KOPT-K1 (cell line): ENCODE results near the gene ZBTB21.
"Not testable (repeated sequence)": the region's sequence is repeated elsewhere in the genome, so short reads cannot be mapped to it uniquely, and the experiment has no call there.

ENCODE experiments used
- H3K27ac ChIP-seq: fragments of 200-600 bp; sonication (generic); 2 replicates; pipeline ENCODE4 v1.5.1; 2016; ENCODE audit warnings: antibody characterized with exemption, mild to moderate bottlenecking, low read depth, low read length; ENCODE audit not compliant: poor library complexity, severe bottlenecking
- H3K36me3 ChIP-seq: fragments of 200-600 bp; sonication (generic); 2 replicates; pipeline ENCODE4 v1.5.1; 2017; ENCODE audit warnings: antibody characterized with exemption, mild to moderate bottlenecking, low read length, moderate library complexity; ENCODE audit not compliant: insufficient read depth
- H3K9me3 ChIP-seq: fragments of 200-600 bp; sonication (generic); 2 replicates; pipeline ENCODE4 v1.5.1; 2017; ENCODE audit warnings: antibody characterized with exemption, low read length, mild to moderate bottlenecking; ENCODE audit not compliant: insufficient read depth, poor library complexity, severe bottlenecking

Gene ZBTB21

DNA sequence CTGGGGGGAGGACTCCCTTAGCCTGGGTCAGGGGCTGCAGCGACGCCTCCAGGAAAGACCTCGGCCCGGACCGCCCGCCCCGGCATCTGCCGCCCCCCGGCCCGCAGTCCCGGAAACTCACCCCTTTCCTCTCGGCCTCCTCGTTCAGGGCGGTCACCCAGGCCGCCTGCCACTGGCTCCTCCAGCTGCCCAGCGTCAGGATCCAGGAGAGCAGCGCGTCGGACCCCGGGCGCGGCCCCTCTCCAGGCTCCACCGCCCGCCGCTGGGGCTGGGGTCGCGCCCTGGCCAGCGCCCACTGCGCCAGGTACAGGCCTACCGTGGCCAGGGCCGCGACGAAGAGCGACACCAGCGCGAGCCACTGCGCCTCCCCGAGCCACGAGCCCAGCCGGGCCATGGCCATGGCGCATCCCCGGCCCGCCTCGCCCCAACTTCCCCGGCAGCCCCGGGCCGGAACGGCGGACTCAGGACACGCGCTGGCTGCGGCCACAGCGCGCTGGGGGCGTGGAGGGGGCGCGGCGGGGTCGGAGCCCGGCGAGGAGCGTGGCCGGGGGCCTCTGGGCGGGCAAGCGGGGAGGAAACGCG, 56.8 kb downstream of the ZBTB21 start:
- Histone ChIP-seq H3K36me3 (no peaks in the 10 kb centered on the region), H3K27ac (no peak overlapping the region), H3K9me3 (no peaks in the 10 kb centered on the region)

DNA sequence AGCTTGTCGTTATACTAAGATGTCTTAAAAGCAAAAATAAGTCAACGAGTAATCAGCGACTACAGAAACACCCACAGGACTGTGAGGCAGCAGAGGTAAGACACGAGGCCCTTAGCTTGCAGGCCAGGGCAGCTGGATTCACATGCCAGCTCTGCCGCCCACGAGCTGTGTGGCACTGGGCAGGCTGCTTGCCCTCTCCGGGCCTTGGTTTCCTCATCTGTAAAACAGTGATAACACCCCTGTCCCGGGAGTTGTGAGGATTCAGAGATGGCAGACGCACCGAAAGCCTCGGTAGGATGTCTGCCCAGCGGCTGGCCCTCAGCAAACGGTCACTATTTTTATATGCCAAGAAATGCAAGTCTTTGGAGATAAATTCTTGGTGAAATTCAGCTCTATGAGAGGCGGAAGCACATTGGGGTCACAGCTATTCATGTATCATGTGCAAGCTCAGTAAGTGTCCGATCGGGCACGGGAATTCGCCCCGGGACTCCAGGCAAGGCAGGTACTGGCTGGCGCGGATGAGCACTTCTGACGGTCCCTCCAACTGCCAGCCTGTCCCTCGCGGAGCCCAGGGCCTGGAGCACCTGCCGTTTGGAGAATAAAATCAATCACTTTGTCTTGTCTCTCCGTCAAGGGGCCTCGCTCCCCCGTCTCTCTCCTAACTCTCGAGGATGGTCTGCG, 57.5 kb downstream of the ZBTB21 start:
- H3K27ac ChIP-seq = no peak overlapping the region
- no peaks in the 10 kb centered on the region for H3K36me3 ChIP-seq
- no peaks in the 10 kb centered on the region for H3K9me3 ChIP-seq

DNA sequence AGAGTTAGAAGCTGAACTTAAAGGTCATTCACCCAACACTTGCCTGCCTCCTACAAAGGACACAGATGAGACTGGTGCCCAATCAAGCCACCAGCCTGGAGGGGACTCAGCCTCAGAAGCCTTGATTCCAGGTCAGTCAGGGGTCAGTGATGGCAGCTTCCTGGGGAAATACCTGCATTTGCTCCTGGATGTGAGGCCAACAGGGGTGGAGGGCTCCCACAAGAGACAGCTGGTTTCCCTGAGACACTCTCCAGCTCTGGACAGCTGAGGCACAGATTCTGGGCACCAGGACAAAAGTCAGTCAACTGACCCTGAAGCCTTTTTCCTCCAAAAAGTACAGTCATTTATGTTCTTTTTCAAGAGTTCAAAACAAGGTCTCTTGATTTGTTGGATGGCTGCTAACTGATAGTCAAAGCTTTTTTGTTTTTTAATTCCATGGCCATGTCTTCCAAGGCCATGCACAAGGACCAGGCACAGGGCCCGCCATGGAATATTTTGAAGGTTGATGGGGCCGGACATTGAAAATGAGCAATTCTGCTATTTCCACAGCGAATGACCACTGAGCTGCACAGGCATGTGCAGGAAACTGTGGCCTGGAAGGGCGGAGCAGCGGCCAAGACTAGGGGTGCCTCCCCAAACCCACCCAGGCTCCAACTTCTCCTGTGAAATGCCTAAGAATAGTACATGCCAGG, 58.1 kb downstream of the ZBTB21 start:
- Histone ChIP-seq H3K36me3 (no peaks in the 10 kb centered on the region), H3K9me3 (no peaks in the 10 kb centered on the region), H3K27ac (no peak overlapping the region)

DNA sequence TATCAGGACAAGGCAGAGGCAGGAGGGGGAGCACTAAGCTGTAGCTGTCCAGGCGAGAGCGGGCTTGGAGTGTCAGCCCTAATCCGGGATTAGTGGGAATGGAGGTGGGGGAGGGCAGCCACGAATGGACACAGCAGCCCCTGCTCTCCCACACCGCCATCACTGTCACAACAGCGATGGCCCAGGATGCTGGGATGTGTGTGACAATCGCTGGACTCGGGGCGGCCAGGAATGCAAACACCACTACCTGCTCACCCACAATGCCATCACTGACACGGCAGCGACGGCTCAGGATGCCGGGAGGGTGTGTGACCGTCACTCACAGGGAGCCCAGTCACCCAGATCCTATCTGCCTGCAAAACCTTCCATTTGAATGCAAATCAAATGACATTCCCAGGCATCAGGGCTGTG, 59.2 kb downstream of the ZBTB21 start:
- H3K27ac ChIP-seq = no peak overlapping the region
- no peaks in the 10 kb centered on the region for H3K36me3 ChIP-seq
- H3K9me3 ChIP-seq = no peaks in the 10 kb centered on the region

DNA sequence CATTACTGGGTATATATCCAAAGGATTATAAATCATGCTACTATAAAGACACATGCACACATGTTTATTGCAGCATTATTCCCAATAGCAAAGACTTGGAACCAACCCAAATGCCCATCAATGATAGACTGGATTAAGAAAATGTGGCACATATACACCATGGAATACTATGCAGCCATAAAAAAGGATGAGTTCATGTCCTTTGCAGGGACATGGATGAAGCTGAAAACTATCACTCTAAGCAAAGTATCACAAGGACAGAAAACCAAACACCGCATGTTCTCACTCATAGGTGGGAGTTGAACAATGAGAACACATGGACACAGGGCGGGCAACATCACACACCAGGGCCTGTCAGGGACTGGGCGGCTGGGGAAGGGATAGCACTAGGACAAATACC, 60.5 kb downstream of the ZBTB21 start:
- H3K9me3 ChIP-seq, H3K27ac ChIP-seq, H3K36me3 ChIP-seq: not testable (repeated sequence)

DNA sequence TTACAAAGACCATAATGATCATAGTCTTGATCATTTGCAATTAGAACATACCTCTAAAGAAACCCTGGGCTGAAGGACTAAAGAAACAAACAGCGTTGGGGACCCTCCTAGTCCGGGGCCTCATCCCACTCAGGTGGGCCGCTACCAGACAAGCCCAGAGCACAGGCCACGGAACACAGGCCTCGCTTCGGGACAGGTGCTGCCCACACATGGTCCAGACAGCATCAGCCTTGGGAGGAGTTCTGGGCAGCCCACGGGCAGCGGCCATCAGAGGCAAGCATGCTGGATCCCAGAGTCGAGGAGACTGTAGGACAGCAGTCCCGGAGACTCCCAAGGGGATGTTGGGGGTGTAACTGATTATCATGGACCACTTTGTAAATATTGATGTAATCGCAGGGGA, 61.3 kb downstream of the ZBTB21 start:
- no peak overlapping the region for H3K27ac ChIP-seq

DNA sequence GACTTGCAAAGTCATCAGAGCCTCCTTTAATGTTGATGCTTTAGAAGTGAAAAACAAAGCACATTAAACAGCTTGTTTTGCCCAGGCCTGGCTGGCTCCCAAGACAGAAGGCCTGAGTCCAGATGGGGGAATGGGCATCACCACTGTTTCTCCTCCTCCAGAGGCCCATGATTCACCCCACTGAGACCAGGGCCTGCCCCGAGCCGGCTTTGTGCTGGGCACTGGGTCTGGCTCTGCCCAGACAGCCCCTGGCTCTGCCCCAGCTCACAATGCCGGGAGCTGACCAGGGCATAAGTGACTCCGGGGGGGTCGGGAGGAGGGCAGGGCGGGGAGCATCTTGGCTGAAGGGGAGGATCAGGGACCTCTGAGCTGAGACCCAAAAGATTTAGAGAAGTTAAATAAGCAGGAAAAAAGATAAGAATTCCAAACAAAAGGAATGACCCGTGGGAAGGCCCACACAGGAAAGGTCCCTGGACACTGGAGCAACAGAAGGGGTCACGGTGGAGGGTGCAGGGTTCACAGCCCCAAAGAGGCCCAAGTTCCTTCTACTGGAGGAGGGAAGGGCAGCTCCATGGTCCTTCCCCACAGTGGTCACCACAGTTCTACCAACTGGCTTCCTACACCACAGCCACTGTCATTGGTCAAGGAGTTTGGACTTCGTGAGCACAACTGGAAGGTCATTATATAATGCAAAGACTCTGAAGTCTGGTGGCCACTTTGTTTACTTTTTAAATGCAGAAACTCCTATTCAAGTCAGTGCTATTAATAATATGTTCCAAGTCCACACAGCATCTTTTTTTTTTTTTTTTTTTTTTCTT, 61.9 kb downstream of the ZBTB21 start:
- no peaks in the 10 kb centered on the region for H3K9me3 ChIP-seq
- no peaks in the 10 kb centered on the region for H3K36me3 ChIP-seq
- no peak overlapping the region for H3K27ac ChIP-seq

More for the DNA sequence above, 61.3 kb downstream of the ZBTB21 start:
- Histone ChIP-seq H3K9me3 (no peaks in the 10 kb centered on the region), H3K36me3 (no peaks in the 10 kb centered on the region)

DNA sequence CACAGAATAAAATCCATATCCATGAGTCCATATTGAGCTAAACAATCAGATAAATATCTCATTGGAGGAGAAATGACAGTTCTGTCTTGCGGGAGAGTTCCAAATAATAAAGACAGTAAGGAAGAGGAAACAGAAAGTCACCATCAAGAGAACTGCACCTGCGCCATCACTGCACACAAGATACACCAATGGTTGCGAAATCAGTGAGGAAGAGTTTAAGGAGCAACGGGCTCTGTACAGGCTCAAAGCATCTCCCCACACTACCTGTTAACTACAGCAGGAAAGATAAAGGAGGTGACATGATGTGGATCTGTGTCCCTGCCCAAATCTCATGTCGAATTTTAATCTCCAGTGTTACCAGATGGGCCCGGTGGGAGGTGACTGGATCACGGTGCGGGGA, 64.2 kb downstream of the ZBTB21 start:
- Histone ChIP-seq H3K36me3 (no peaks in the 10 kb centered on the region), H3K9me3 (no peaks in the 10 kb centered on the region), H3K27ac (no peak overlapping the region)

DNA sequence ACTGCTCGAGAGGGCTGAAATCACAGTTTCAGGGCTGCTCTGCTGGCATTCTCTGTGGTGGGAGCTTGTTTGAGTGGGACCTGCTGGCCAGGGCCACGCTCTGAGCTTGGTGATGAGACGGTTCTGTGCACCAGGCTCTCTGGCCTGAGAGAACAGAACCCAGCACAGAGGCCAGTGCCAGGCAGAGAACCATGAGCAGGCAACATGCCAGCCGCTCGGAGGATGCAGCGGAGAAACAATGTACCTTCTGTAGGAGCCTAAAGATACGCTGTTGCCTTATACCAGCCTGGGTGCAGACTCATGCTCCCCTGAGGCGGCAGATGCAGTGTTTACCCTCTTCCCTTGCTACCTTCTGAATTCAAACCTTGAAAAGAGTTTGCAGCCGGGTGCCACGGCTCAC, 66.3 kb downstream of the ZBTB21 start:
- Histone ChIP-seq H3K27ac (no peak overlapping the region), H3K9me3 (no peaks in the 10 kb centered on the region), H3K36me3 (no peaks in the 10 kb centered on the region)

DNA sequence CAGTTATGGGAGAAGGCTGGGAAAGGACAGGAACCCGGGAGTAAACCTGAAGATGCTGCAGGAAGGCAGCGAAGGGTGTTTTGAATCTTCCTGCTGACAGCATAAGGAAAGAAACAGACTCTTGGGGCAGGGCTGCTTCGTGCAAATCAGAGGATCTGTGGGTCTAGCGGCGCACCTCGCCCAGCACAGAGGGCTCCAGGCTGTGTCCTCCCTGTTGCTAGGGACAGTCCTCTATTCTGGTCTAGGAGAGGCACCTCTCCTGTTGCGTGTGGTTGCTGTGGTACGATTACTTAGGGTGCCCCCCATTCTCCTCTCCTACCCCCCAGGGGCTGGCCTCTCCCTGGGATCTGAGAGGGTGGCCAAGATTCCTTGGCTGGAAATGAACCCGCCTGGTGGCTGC, 67.7 kb downstream of the ZBTB21 start:
- no peaks in the 10 kb centered on the region for H3K36me3 ChIP-seq
- H3K27ac ChIP-seq = no peak overlapping the region
- H3K9me3 ChIP-seq = no peaks in the 10 kb centered on the region

DNA sequence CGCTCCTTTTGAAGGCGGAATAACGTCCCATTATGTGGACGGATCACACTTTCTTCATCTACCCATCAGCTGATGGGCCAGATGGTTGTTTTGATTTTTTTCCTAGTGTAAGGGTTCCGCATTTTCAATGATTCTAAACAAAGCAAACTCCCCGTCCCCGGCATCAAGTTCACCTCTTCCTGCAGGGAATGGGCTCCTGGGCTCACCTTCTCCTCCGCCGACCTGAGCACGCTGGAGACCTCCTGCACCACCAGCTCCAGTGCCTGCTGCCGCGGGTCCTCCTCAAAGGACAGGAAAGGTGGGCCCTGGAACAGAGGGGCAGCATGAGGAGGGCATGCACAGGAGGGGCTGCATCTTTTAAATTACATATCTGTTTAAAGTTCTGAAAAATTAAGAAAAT, 68.2 kb downstream of the ZBTB21 start:
- Histone ChIP-seq H3K9me3 (no peaks in the 10 kb centered on the region), H3K27ac (no peak overlapping the region), H3K36me3 (no peaks in the 10 kb centered on the region)

DNA sequence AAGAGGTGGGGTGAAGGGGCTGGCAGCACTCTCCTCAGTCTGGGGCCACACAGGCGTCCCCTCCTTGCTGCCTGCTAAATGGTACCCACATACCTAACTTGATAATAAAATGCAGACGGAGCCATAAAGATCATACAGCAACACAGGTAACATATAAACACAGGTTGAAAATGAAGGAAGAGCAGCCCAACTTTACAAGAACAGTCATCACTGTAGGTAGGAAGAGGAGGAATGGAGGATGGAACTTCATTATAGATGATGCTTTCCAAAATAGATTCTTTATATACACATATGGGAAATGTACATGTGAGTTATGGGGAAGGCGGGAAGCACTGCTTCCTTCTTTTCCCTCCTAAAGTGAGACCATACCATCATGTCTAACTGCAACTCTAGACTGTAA, 69.7 kb downstream of the ZBTB21 start:
- Histone ChIP-seq H3K9me3 (no peaks in the 10 kb centered on the region), H3K36me3 (no peaks in the 10 kb centered on the region), H3K27ac (no peak overlapping the region)

DNA sequence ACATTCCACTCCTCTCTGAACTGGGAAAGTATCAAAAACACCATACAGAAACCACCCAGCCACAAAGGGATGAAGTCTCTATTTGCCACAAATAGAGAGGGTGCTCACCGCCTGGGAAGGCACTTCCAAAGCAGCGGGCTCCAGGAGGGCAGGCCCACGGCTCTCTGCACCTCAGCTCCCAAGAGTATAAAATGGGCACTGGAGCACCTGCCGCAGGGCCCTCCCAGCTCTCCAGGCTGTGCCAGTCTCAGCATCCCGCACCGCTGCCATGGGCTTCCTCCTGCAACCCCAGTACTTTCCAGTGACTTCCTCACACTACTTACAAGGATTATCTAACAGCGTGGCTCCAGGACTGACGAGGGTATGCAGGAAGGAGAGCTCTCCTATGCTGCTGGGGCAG, 70.8 kb downstream of the ZBTB21 start:
- H3K36me3 ChIP-seq = no peaks in the 10 kb centered on the region
- H3K27ac ChIP-seq = no peak overlapping the region
- no peaks in the 10 kb centered on the region for H3K9me3 ChIP-seq
